ENCODE results near the gene MB. TPM values are rescaled to one million over a fixed set of nuclear protein-coding genes. Genes with fewer than 3 reads are reported as not detected.
"Not testable (repeated sequence)": the region's sequence is repeated elsewhere in the genome, so short reads cannot be mapped to it uniquely, and the experiment has no call there.

Gene MB
- total RNA-seq, 1 experiment from 2014 or later: 0.94 TPM

GRCh38 chr22:35638001-35638400 lies 20.9 kb upstream of the MB start:
- DNase-seq (ENCODE audit: low read depth): no peak

DNA sequence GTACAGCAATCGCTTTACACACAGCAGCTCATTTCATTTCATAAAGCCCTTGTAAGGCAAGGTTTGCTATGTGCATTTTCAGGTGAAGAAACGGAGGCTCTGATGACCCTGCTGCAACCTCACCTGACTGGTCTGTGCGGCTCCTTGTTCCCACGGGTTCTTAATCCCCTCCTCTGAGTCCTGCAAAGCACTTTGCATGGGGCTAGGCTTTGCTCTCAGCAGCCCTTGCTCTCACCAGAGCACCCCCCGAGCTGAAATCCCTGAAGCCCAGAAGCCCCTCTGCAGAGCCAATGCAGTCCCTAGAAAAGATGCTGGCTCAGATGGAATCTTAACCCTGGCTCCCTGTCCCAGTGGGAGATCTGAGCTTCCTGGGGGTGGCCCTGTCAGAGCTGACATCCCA lies 20.1 kb upstream of the MB start:
- no peak for DNase-seq (ENCODE audit: low read depth)

DNA sequence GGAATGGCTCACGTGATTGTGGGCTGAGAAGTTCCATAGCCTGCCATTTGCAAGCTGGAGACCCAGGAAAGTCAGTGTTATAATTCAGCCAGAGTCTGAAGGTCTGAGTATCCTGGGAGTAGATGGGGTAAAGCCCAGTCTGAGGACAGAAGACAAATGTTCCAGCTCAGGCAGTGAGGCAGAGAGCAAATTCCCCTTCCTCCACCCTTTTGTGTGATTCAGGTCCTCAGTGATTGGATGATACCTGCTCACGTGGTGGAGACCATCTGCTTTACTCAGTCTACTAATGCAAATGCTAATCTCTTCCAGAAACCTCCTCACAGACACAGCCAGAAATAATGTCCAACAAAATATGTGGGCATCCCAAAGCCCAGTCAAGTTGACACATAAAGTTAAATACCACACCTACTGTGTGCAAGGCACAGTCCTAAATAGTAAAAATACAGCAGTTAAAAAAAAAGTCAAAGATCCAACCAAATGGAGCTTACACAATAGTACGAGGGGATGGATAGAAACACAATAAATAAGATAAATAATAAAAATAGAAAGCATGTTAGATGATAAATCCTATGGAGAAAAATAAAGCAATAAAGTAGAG lies 17.9 kb upstream of the MB start:
- DNase-seq (ENCODE audit: low read depth): no peak

- DNase-seq (ENCODE audit: low read depth): no peak
These were observed 16.9 kb upstream of the MB start for GRCh38 chr22:35634015-35634414.

DNA sequence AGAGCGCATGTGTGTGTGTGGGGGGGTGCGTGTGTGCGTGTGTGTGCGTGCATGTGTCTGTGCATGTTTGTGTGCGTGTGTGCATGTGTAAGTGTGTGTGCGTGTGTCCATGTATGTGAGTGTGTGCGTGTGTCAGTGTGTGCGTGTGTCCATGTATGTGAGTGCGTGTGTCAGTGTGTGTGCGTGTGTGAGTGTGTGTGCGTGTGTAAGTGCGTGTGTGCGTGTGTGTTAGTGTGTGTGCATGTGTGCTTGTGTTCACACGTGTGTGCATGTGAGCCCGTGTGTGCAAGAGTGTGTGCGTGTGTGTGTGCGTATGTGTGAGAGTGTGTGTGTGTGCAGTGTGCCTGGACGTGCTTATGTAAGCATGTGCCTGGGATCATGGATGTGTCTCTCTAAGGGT lies 16.4 kb upstream of the MB start:
- DNase-seq (ENCODE audit: low read depth): no peak

DNA sequence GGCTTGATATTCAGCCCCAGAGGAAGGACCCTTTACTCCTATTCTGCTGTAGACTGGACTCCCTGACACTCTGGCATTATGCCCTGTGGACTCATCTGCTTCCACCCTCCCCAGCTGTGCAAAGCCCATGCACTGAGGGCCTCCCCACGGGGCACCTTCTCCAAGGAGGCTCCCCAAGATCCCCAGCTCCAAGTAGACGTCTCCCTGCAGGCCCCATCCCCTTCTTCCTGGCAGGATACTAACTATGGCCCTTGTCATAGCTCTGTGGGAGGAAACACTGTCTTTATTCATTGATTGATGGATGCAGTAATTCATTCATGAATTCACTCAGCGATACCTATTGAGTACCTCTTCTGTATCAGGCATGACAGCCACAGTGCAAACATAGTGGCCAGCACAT lies 15.8 kb upstream of the MB start:
- DNase-seq (ENCODE audit: low read depth): no peak

DNA sequence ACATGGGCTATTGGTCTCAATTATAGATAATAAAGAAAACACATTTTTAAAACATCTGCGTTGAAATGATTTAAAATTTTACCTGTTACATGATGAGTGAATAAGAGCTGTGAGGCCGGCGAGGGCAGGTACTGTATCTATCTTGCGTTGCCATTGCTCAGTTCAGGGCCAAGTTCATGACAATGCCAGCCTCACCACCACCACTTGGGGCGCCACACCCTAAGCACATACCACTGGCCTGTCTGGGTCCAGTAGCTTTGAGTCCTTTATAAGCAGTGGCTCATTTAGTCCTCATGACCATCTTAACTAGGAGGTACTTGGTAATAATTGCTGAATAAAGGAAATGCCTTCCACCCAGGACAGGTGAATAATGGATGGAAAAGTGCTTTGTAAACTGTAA lies 14.5 kb upstream of the MB start:
- DNase-seq (ENCODE audit: low read depth): peak; percentile 49

DNA sequence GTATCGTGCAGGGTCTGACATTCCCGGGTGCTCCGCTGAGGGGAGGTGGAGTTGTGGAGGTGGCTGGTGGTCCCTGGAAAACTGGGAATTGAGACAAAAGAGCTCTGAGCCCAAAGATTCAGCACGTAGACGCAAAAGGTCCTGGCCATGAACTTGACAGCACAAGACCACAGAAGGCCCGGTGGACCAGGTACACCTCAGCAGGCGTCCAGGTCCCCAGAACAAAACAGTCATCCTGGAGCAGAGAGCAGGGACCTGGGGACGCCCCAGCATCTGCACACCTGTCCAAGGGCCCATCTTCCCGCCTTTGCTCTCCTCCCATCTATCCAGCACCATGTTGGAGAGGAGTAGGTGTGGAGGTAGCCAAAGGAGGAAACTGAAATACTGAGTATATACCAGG lies 13.8 kb upstream of the MB start:
- DNase-seq (ENCODE audit: low read depth): no peak

- DNase-seq (ENCODE audit: low read depth): peak; percentile 73
These were observed 13.3 kb upstream of the MB start for GRCh38 chr22:35630387-35630793.

GRCh38 chr22:35629406-35630216 lies 12.5 kb upstream of the MB start:
- peak; percentile 98 for DNase-seq (ENCODE audit: low read depth)

- no peak for DNase-seq (ENCODE audit: low read depth)
These were observed 11.6 kb upstream of the MB start for GRCh38 chr22:35628732-35629131.

DNA sequence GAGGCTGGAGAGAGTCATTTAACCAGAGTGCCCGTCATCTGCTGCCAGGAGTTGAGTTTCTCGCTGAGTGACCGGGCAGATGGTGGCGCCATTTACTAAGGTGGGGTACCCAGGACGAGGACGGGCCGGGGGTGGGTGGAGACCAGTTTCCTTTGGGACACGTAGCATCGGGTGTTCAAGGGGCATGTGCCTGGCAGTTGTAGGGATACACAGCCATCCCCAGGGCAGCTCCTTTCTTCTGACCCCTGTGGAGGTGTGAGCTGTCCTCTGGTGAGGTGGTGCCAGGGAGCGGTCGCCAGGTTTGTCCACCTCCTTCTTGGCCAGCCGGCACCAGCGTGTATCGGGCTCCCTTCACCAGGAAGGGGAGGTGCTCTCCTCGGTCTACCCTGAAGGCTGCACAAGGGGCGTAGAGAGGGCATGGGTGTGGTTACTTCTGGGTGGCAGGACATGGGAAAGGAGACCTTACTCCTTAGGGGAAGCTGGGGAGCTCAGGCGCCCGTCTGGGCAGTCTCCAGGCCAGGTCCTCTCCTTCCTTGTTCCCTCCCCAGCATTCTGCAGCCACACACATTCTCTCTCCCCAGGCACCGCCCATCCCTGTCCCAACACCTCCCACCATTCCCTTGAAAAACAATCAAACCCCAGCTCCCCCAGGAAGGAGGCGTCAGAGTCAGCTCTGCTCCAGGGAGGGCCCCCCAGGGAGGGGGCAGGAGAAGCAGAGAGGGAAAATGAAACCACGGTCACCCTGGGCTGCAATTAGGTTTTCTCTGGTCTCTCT lies 10.3 kb upstream of the MB start:
- DNase-seq (ENCODE audit: low read depth): peak; percentile 97

- no peak for DNase-seq (ENCODE audit: low read depth)
These were observed 8.8 kb upstream of the MB start for GRCh38 chr22:35625763-35626432.

DNA sequence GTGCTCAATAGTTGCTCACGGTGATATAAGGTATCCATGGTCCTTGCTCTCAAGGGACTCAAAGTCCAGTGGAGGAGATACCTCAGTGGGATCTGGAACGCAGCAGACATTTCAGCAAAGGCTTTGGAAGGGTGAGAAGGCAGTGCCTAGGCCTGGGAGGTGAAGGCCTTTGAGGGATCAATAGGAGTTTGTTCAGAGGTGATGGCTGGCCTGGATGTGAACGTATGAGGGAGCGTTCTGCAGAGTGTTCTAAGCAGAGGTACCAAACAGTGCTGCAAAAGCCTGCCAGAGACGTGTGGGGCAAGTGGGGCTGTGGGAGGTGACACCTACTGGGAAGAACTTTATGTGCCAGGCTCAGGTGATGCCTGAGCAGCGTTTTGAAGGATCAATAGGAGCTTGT lies 7.4 kb upstream of the MB start:
- no peak for DNase-seq (ENCODE audit: low read depth)

DNA sequence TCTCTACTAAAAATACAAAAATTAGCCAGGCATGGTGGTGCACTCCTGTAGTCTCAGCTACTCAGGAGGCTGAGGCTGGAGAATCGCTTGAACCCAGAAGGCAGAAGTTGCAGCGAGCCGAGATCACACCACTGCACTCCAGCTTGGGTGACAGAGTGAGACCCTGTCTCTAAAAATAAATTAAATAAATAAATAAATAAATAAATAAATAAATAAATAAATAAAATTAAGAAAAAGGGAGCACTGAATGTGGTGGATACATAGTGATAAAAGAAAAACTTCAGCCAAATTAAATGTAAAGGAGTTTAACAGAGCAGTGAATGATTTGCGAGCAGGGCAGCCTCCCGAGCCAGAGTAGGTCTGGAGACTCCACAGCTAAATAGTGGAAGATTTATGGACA lies 6.8 kb upstream of the MB start:
- not testable (repeated sequence) for DNase-seq (ENCODE audit: low read depth)

- DNase-seq (ENCODE audit: low read depth): peak; percentile 40
These were observed 5.2 kb upstream of the MB start for GRCh38 chr22:35622191-35622913.

DNA sequence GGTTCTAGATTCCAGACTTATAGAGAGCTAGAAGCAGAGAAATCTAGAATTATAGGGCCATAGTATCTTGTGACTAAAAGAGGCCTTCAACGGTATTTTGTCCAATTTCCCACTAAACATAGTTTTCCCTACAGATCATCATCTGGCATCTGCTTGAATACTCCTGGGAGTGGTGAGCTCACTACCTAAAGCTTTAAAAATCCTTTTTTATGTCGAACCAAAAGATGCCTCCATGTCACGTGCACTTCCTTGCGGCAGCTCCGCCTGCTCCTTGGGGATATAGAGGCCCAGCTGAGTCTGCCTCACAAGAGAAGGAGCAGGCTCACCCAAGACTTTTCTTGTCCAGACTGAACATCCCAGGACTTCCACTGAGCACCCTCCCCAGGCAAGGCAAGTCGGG lies 4.3 kb upstream of the MB start:
- DNase-seq (ENCODE audit: low read depth): no peak

- peak; percentile 56 for DNase-seq (ENCODE audit: low read depth)
These were observed 3.6 kb upstream of the MB start for GRCh38 chr22:35620624-35621251.

GRCh38 chr22:35619336-35620094 lies 2.4 kb upstream of the MB start:
- no peak for DNase-seq (ENCODE audit: low read depth)
